ENCODE measurements around the gene HLA-A. TPM values are rescaled to one million over a fixed set of nuclear protein-coding genes. Genes with fewer than 3 reads are reported as not detected.

The HLA-A gene
- total RNA-seq, 1 experiment from 2014 or later: 251 TPM

- TF ChIP-seq, protein P1, sequence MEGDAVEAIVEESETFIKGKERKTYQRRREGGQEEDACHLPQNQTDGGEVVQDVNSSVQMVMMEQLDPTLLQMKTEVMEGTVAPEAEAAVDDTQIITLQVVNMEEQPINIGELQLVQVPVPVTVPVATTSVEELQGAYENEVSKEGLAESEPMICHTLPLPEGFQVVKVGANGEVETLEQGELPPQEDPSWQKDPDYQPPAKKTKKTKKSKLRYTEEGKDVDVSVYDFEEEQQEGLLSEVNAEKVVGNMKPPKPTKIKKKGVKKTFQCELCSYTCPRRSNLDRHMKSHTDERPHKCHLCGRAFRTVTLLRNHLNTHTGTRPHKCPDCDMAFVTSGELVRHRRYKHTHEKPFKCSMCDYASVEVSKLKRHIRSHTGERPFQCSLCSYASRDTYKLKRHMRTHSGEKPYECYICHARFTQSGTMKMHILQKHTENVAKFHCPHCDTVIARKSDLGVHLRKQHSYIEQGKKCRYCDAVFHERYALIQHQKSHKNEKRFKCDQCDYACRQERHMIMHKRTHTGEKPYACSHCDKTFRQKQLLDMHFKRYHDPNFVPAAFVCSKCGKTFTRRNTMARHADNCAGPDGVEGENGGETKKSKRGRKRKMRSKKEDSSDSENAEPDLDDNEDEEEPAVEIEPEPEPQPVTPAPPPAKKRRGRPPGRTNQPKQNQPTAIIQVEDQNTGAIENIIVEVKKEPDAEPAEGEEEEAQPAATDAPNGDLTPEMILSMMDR (IDR thresholded peaks at IDR 0.05 in 2 of 3, conservative IDR thresholded peaks at IDR 0.05 in 1 of 3; ENCODE audit: borderline replicate concordance in 1 of 3, insufficient read depth in 1 of 3, low read depth in 2 of 3, low read length in 2 of 3): no peak
- TF ChIP-seq MAX (IDR thresholded peaks at IDR 0.05) (no peak), SP1 (IDR thresholded peaks at IDR 0.05; ENCODE audit: low read depth) (no peak), YY1 (IDR thresholded peaks at IDR 0.05; ENCODE audit: extremely low read depth, insufficient replicate concordance, low read depth, low read length) (no peak)
Observed at GRCh38 chr6:29951882-29952281, 9.6 kb downstream of the HLA-A start (continued).

DNA sequence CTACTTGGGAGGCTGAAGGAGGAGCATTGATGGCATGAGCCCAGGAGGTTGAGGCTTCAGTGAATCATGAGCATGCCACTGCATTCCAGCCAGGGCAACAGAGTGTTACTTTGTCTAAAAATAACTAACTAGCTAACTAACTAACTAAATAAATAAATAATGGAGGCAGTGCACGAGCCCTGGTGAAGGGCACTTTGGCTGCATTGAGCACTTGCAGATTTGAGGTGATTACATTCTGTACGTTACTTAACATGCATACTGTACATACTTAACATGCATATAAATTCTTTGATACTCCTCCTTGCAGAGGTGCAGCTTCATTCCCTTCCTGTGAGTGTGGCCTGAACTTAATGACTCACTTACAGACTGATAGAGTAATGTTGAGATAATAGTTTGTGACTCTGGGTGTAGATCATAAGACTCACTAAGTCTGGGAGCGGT, 10.7 kb downstream of the HLA-A start:
- H3K9ac ChIP-seq (ENCODE audit: low read length): peak overlapping the region; percentile 30; the same call in 1 of the 2 replicates
- H3K4me3 ChIP-seq (replicated peaks in 1 of 2; ENCODE audit: low read depth in 1 of 2, low read length in 2 of 2): peak overlapping the region in 1 of 2 experiments; percentile 30; a peak in 1 of 4 replicates
- ChIA-PET CTCF (interaction anchor here (0.8 kb wide), 1 partner anchor 15 kb away, joined by 3 read pairs; no protein-coding TSS in a partner anchor), RAD21 (ENCODE audit: low non-redundant PET in 1 of 2, low total read pairs in 2 of 2, uncharacterized antibody in 2 of 2, unreplicated experiment in 2 of 2) (no interaction called here), POLR2A (interaction anchor here (0.9 to 2.5 kb wide), 2 partner anchors 12 to 14 kb away, joined by 3 to 8 read pairs; no protein-coding TSS in a partner anchor)
- peak overlapping the region; percentile 61 for H3K27ac ChIP-seq (ENCODE audit: low read depth, low read length)
- no peak overlapping the region for H2AFZ ChIP-seq (ENCODE audit: low read depth, low read length, poor library complexity, severe bottlenecking)
- H3K27me3 ChIP-seq (ENCODE audit: insufficient read depth, low read length): no peaks in the 10 kb centered on the region
- peaks cover 32 to 49% of the 10 kb centered on the region in 2 experiments for H3K4me1 ChIP-seq (ENCODE audit: control insufficient read depth in 1 of 2, insufficient read depth in 2 of 2, low read length in 2 of 2)
- no peaks in the 10 kb centered on the region for H3K36me3 ChIP-seq (ENCODE audit: control insufficient read depth in 1 of 2, insufficient read depth in 2 of 2, low read length in 2 of 2)
- no peaks in the 10 kb centered on the region for H3K9me3 ChIP-seq (ENCODE audit: control insufficient read depth in 1 of 2, insufficient read depth in 1 of 2, low read depth in 1 of 2, low read length in 2 of 2)
- H4K20me1 ChIP-seq (ENCODE audit: insufficient read depth): no peaks in the 10 kb centered on the region
- DNase-seq (ENCODE audit: low read depth, low spot score) (peak; percentile 56), ATAC-seq (peak; percentile 83)
- H3K9me2 ChIP-seq (ENCODE audit: insufficient read depth): no peaks in the 10 kb centered on the region
- TF ChIP-seq JUND (IDR thresholded peaks at IDR 0.05): peak; percentile 56; the same call in 1 of the 2 replicates
- TF ChIP-seq RAD21 (IDR thresholded peaks at IDR 0.05; ENCODE audit: low read depth): 0 out of 2 replicates have a peak, but pooled peaks have one; percentile 13
- TF ChIP-seq SP1 (IDR thresholded peaks at IDR 0.05; ENCODE audit: low read depth): peak; percentile 49
- TF ChIP-seq MAX (IDR thresholded peaks at IDR 0.05): peak; percentile 13; the same call in 1 of the 2 replicates
- TF ChIP-seq CEBPB (IDR thresholded peaks at IDR 0.05; ENCODE audit: low read depth): 0 out of 2 replicates have a peak, but pooled peaks have one; percentile 39
- TF ChIP-seq YY1 (IDR thresholded peaks at IDR 0.05; ENCODE audit: extremely low read depth, insufficient replicate concordance, low read depth, low read length): no peak
- TF ChIP-seq FOSL1 (IDR thresholded peaks at IDR 0.05; ENCODE audit: low read depth): peak; percentile 48; the same call in 1 of the 2 replicates
- 0 out of 2 replicates have a peak, but pooled peaks have one; percentile 24 for TF ChIP-seq SIN3A (IDR thresholded peaks at IDR 0.05; ENCODE audit: low read depth)
- peak; percentile 62; the same call in 1 of the 2 replicates for TF ChIP-seq CBX3 (IDR thresholded peaks at IDR 0.05; ENCODE audit: low read depth)
- no peak for TF ChIP-seq ZNF274 (IDR thresholded peaks at IDR 0.05; ENCODE audit: low read depth, low read length)
- TF ChIP-seq SRF (IDR thresholded peaks at IDR 0.05; ENCODE audit: low read depth): peak; percentile 52; the same call in 1 of the 2 replicates
- no peak for TF ChIP-seq POLR2A (IDR thresholded peaks at IDR 0.05; ENCODE audit: borderline replicate concordance, extremely low read depth, insufficient read depth, insufficient read length)
- no TSS peak for BruUV-seq (replicated peaks)
- intact Hi-C loops (cut with micrococcal nuclease): no loop called here
- no peaks in the 10 kb centered on the region for H3K79me2 ChIP-seq (ENCODE audit: insufficient read depth, low read length)
- peak overlapping the region; percentile 60 for H3K4me2 ChIP-seq (ENCODE audit: low read length)

Measured in HCT116 (cell line).